NCI-H187 treated with DMSO at 0.1 percent for 48 hours (cell line): Measurements from ENCODE around the gene KRT13.
"Not testable (repeated sequence)": the region's sequence is repeated elsewhere in the genome, so short reads cannot be mapped to it uniquely, and the experiment has no call there.

Experiments
- DNase-seq: peaks from one replicate; lab custom pipeline; 2025; lab: John Stamatoyannopoulos, UW

Gene KRT13

GRCh38 chr17:41505007-41505808, at the start of gene KRT13:
TSS of gene KRT13 (minus strand) at chr17:41505612. CDS start at chr17:41505550, 62 bp downstream.
- DNase-seq, result no peak

- no peak for DNase-seq
Measured at GRCh38 chr17:41553987-41554680, 48.7 kb upstream of the KRT13 start.

- DNase-seq, result no peak
Measured at GRCh38 chr17:41553176-41553575, 47.8 kb upstream of the KRT13 start.

- DNase-seq, result no peak
Measured at GRCh38 chr17:41552455-41552854, 47.0 kb upstream of the KRT13 start.

- no peak for DNase-seq
Measured at GRCh38 chr17:41551365-41551764, 46.0 kb upstream of the KRT13 start.

GRCh38 chr17:41549596-41550039, 44.2 kb upstream of the KRT13 start:
- no peak for DNase-seq

GRCh38 chr17:41548844-41549595, 43.6 kb upstream of the KRT13 start:
- peak; percentile 30 for DNase-seq

GRCh38 chr17:41547921-41548843, 42.8 kb upstream of the KRT13 start:
- no peak for DNase-seq

GRCh38 chr17:41547378-41547841, 42.0 kb upstream of the KRT13 start:
- DNase-seq, result no peak

- no peak for DNase-seq
Measured at GRCh38 chr17:41546819-41547218, 41.4 kb upstream of the KRT13 start.

- no peak for DNase-seq
Measured at GRCh38 chr17:41545829-41546410, 40.5 kb upstream of the KRT13 start.

- no peak for DNase-seq
Measured at GRCh38 chr17:41544935-41545334, 39.5 kb upstream of the KRT13 start.

GRCh38 chr17:41544491-41544892, 39.1 kb upstream of the KRT13 start:
- DNase-seq, result no peak

- DNase-seq, result not testable (repeated sequence)
Measured at GRCh38 chr17:41542786-41543185, 37.4 kb upstream of the KRT13 start.

- no peak for DNase-seq
Measured at GRCh38 chr17:41542357-41542756, 36.9 kb upstream of the KRT13 start.

GRCh38 chr17:41540921-41541625, 35.7 kb upstream of the KRT13 start:
- DNase-seq, result no peak

GRCh38 chr17:41539979-41540701, 34.7 kb upstream of the KRT13 start:
- DNase-seq, result no peak

- DNase-seq, result no peak
Measured at GRCh38 chr17:41539071-41539492, 33.7 kb upstream of the KRT13 start.

GRCh38 chr17:41538565-41538991, 33.2 kb upstream of the KRT13 start:
- DNase-seq, result no peak

- no peak for DNase-seq
Measured at GRCh38 chr17:41537990-41538389, 32.6 kb upstream of the KRT13 start.
